ENCODE results near the gene BLOC1S4. TPM values are rescaled to one million over a fixed set of nuclear protein-coding genes. Genes with fewer than 3 reads are reported as not detected.

The BLOC1S4 gene
- total RNA-seq, 1 experiment from 2014 or later, result 10.6 TPM

- H3K36me3 Mint-ChIP-seq (ENCODE audit: insufficient read depth, unreplicated experiment), result peaks cover 7% of the 10 kb centered on the region
- ChIA-PET CTCF (interaction anchor here (0.6 to 2.2 kb wide), 9 partner anchors 9 to 493 kb away, joined by 3 to 17 read pairs (median 5); partner anchors contain the start of gene MRFAP1L1), POLR2A (interaction anchor here (0.9 to 5.9 kb wide), 14 partner anchors 9 to 353 kb away, joined by 3 to 79 read pairs (median 4); partner anchors contain the start of genes BLOC1S4, MRFAP1 and MRFAP1L1)
- H3K4me3 Mint-ChIP-seq (ENCODE audit: unreplicated experiment), result peak overlapping the region; percentile 47
- BruUV-seq (replicated peaks), result no TSS peak
- peaks cover 37% of the 10 kb centered on the region for H3K4me1 Mint-ChIP-seq (ENCODE audit: insufficient read depth, unreplicated experiment)
- H3K27me3 Mint-ChIP-seq (ENCODE audit: insufficient read depth, unreplicated experiment), result no peaks in the 10 kb centered on the region
- peak overlapping the region; percentile 95 for H3K27ac Mint-ChIP-seq (ENCODE audit: low read depth, unreplicated experiment)
- intact Hi-C loops (cut with micrococcal nuclease), result loop anchor here (2.0 kb wide), 1 partner anchor 21 kb away; a partner anchor contains a TSS
- DNase-seq (ENCODE audit: unreplicated experiment), result peak; percentile 77
- H3K9me3 Mint-ChIP-seq (ENCODE audit: unreplicated experiment), result no peaks in the 10 kb centered on the region
- peak; percentile 20 for TF ChIP-seq CTCF (IDR thresholded peaks at IDR 0.05; ENCODE audit: unreplicated experiment)
These were observed 20.0 kb upstream of the BLOC1S4 start for GRCh38 chr4:6695660-6696610.

DNA sequence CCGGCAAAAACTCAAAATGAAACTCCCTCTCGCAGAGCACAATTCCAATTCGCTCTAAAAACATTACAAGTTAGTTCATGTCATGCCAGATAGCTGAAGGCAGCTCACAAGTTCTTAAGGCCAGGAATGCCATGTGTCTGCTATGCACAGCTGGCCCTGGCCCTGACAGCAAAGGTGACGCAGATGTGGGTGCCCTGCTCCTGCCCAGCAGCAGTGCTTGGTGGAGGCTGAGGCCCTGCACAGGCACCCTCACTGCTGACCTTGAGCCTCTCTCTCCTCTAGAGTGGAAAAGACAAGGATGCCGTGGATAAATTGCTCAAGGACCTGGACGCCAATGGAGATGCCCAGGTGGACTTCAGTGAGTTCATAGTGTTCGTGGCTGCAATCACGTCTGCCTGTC is 19.4 kb upstream of the BLOC1S4 start:
- POLR2A ChIA-PET, result interaction anchor here (0.9 to 5.9 kb wide), 8 partner anchors 8 to 89 kb away, joined by 3 to 79 read pairs (median 13); partner anchors contain the start of genes BLOC1S4, MRFAP1 and MRFAP1L1
- Mint-ChIP-seq H3K27ac (ENCODE audit: low read depth, unreplicated experiment) (peak overlapping the region; percentile 95), H3K9me3 (ENCODE audit: unreplicated experiment) (no peaks in the 10 kb centered on the region), H3K4me1 (ENCODE audit: insufficient read depth, unreplicated experiment) (peaks cover 37% of the 10 kb centered on the region), H3K4me3 (ENCODE audit: unreplicated experiment) (peak overlapping the region; percentile 47), H3K36me3 (ENCODE audit: insufficient read depth, unreplicated experiment) (peaks cover 11% of the 10 kb centered on the region), H3K27me3 (ENCODE audit: insufficient read depth, unreplicated experiment) (no peaks in the 10 kb centered on the region)
- TF ChIP-seq CTCF (IDR thresholded peaks at IDR 0.05; ENCODE audit: unreplicated experiment), result no peak
- peak; percentile 32 for DNase-seq (ENCODE audit: unreplicated experiment)
- BruUV-seq (replicated peaks), result no TSS peak
- CTCF ChIA-PET, result interaction anchor here (0.6 to 2.2 kb wide), 6 partner anchors 8 to 23 kb away, joined by 3 to 17 read pairs (median 4); partner anchors contain the start of gene MRFAP1L1
- intact Hi-C loops (cut with micrococcal nuclease), result no loop called here

- no peak for TF ChIP-seq CTCF (IDR thresholded peaks at IDR 0.05; ENCODE audit: unreplicated experiment)
- H3K27me3 Mint-ChIP-seq (ENCODE audit: insufficient read depth, unreplicated experiment), result no peaks in the 10 kb centered on the region
These were observed 18.8 kb upstream of the BLOC1S4 start for GRCh38 chr4:6697131-6697530.

GRCh38 chr4:6699388-6699787 is 16.6 kb upstream of the BLOC1S4 start:
- TF ChIP-seq CTCF (IDR thresholded peaks at IDR 0.05; ENCODE audit: unreplicated experiment), result no peak
- POLR2A ChIA-PET, result interaction anchor here (0.7 to 2.7 kb wide), 3 partner anchors 10 to 116 kb away, joined by 3 to 13 read pairs (median 9); partner anchors contain the start of gene MRFAP1L1
- no peak for DNase-seq (ENCODE audit: unreplicated experiment)
- peaks cover 7% of the 10 kb centered on the region for H3K9me3 Mint-ChIP-seq (ENCODE audit: unreplicated experiment)
- intact Hi-C loops (cut with micrococcal nuclease), result no loop called here
- CTCF ChIA-PET, result interaction anchor here (0.6 to 2.0 kb wide), 2 partner anchors 25 to 33 kb away, joined by 3 to 11 read pairs; a partner anchor contains a TSS
- no peak overlapping the region for H3K27ac Mint-ChIP-seq (ENCODE audit: low read depth, unreplicated experiment)
- no TSS peak for BruUV-seq (replicated peaks)
- peaks cover 24% of the 10 kb centered on the region for H3K4me1 Mint-ChIP-seq (ENCODE audit: insufficient read depth, unreplicated experiment)
- no peaks in the 10 kb centered on the region for H3K27me3 Mint-ChIP-seq (ENCODE audit: insufficient read depth, unreplicated experiment)
- H3K36me3 Mint-ChIP-seq (ENCODE audit: insufficient read depth, unreplicated experiment), result peaks cover 20% of the 10 kb centered on the region
- no peak overlapping the region for H3K4me3 Mint-ChIP-seq (ENCODE audit: unreplicated experiment)

More at GRCh38 chr4:6697131-6697530, 18.8 kb upstream of the BLOC1S4 start:
- peak overlapping the region; percentile 95 for H3K27ac Mint-ChIP-seq (ENCODE audit: low read depth, unreplicated experiment)
- peaks cover 37% of the 10 kb centered on the region for H3K4me1 Mint-ChIP-seq (ENCODE audit: insufficient read depth, unreplicated experiment)
- DNase-seq (ENCODE audit: unreplicated experiment), result no peak
- ChIA-PET POLR2A (interaction anchor here (0.9 to 5.9 kb wide), 6 partner anchors 11 to 88 kb away, joined by 4 to 79 read pairs (median 16); partner anchors contain the start of genes MRFAP1 and MRFAP1L1), CTCF (interaction anchor here (1.1 to 2.2 kb wide), 4 partner anchors 8 to 21 kb away, joined by 3 to 17 read pairs (median 8); no protein-coding TSS in a partner anchor)
- intact Hi-C loops (cut with micrococcal nuclease), result no loop called here
- no TSS peak for BruUV-seq (replicated peaks)
- no peak overlapping the region for H3K4me3 Mint-ChIP-seq (ENCODE audit: unreplicated experiment)
- peaks cover 16% of the 10 kb centered on the region for H3K36me3 Mint-ChIP-seq (ENCODE audit: insufficient read depth, unreplicated experiment)
- H3K9me3 Mint-ChIP-seq (ENCODE audit: unreplicated experiment), result no peaks in the 10 kb centered on the region

Data from MCF 10A (cell line).